Upper lobe of left lung (tissue), 4 donors: ENCODE results near the gene FCRL5.
A peak's percentile ranks its signal among the peaks of the same experiment; 100 is the strongest.

Experiments used
- CTCF ChIP-seq, 6 experiments: fragments of 450-650 bp in 4 of 6; fragments of 200-600 bp in 2 of 6; sonication (generic) in 2 of 6; IDR thresholded peaks; one replicate each; pipeline ENCODE4 v1.5.1; 2016 to 2019; ENCODE audit warnings: antibody characterized with exemption in 6 of 6
- EP300 ChIP-seq, 4 donors: sonication (generic); formaldehyde crosslinking; IDR thresholded peaks; one replicate each; pipeline ENCODE4 v1.5.1; 2017; ENCODE audit warnings: antibody characterized with exemption in 4 of 4, control low read depth in 2 of 4
- POLR2A ChIP-seq, 4 donors: fragments of 450-650 bp; IDR thresholded peaks; one replicate each; pipeline ENCODE4 v1.5.1; 2016 to 2017; ENCODE audit warnings: antibody characterized with exemption in 4 of 4, mild to moderate bottlenecking in 2 of 4
- POLR2AphosphoS5 ChIP-seq, 2 donors: sonication (generic); formaldehyde crosslinking; IDR thresholded peaks; one replicate each; pipeline ENCODE4 v1.5.1; 2017; ENCODE audit warnings: antibody characterized with exemption in 2 of 2

GRCh38 chr1:157496121-157496526 lies 56.2 kb downstream of the FCRL5 start:
- TF ChIP-seq CTCF (IDR thresholded peaks at IDR 0.05) (peak; percentile 46 to 82 (median 64)), POLR2A (IDR thresholded peaks at IDR 0.05) (no peak), POLR2AphosphoS5 (IDR thresholded peaks at IDR 0.05) (no peak), EP300 (IDR thresholded peaks at IDR 0.05) (no peak)
